Activated T-cell treated with anti-CD3 and anti-CD28 coated beads, Interleukin-2, amount 50 U/mL, for 4 hours (primary cell): Measurements from ENCODE around the gene RAD51B. TPM values are rescaled to one million over a fixed set of nuclear protein-coding genes. Genes with fewer than 3 reads are reported as not detected.
A peak's percentile ranks its signal among the peaks of the same experiment; 100 is the strongest.

ENCODE experiments used
- ATAC-seq, 2 donors: fragments of 200-7000 bp; cut with Tn5 transposase; one replicate each; pipeline ENCODE4 v1.10.0; 2021
- DNase-seq: peaks from one replicate; pipeline ENCODE4 v3.0.0-alpha.2; 2020
- H3K27me3 Mint-ChIP-seq: one replicate; pipeline ENCODE4 v1.8.0; 2021; ENCODE audit warnings: low read depth, mixed read lengths
- H3K36me3 Mint-ChIP-seq: one replicate; pipeline ENCODE4 v1.8.0; 2022; ENCODE audit warnings: mixed read lengths; ENCODE audit not compliant: insufficient read depth
- H3K4me1 Mint-ChIP-seq: one replicate; pipeline ENCODE4 v1.8.0; 2021; ENCODE audit warnings: low read depth, mixed read lengths
- H3K4me3 Mint-ChIP-seq: one replicate; pipeline ENCODE4 v1.8.0; 2021; ENCODE audit warnings: mild to moderate bottlenecking, moderate library complexity, mixed read lengths
- H3K9me3 Mint-ChIP-seq: one replicate; pipeline ENCODE4 v1.8.0; 2021; ENCODE audit warnings: mixed read lengths
- total RNA-seq, 3 donors: library from RNA; stranded (reverse); gene quantifications; one replicate each; pipeline ENCODE4 v1.2.1, GENCODE V29; 2021

RAD51B gene
- total RNA-seq, 3 donors from 2014 or later = 10.6 to 16.1 (median 14.2) TPM

- Mint-ChIP-seq H3K4me3 (no peak overlapping the region), H3K36me3 (peaks cover 2% of the 10 kb centered on the region), H3K9me3 (peaks cover 13% of the 10 kb centered on the region), H3K27me3 (no peaks in the 10 kb centered on the region), H3K4me1 (peaks cover 56% of the 10 kb centered on the region)
- DNase-seq (no peak), ATAC-seq (no peak)
Observed at GRCh38 chr14:68716698-68717097, 897.1 kb downstream of the RAD51B start.

GRCh38 chr14:68718023-68718990, 898.7 kb downstream of the RAD51B start:
- DNase-seq (no peak), ATAC-seq (no peak)
- H3K27me3 Mint-ChIP-seq = no peaks in the 10 kb centered on the region
- H3K36me3 Mint-ChIP-seq = peaks cover 2% of the 10 kb centered on the region
- H3K4me1 Mint-ChIP-seq = peaks cover 40% of the 10 kb centered on the region
- no peak overlapping the region for H3K4me3 Mint-ChIP-seq
- H3K9me3 Mint-ChIP-seq = peaks cover 13% of the 10 kb centered on the region

- Mint-ChIP-seq H3K9me3 (peaks cover 13% of the 10 kb centered on the region), H3K4me3 (no peak overlapping the region), H3K36me3 (peaks cover 2% of the 10 kb centered on the region), H3K27me3 (no peaks in the 10 kb centered on the region), H3K4me1 (peaks cover 30% of the 10 kb centered on the region)
- DNase-seq (no peak), ATAC-seq (peak; percentile 79 to 89)
Observed at GRCh38 chr14:68719634-68720384, 900.2 kb downstream of the RAD51B start.

- peaks cover 13% of the 10 kb centered on the region for H3K9me3 Mint-ChIP-seq
- H3K27me3 Mint-ChIP-seq = no peaks in the 10 kb centered on the region
- peaks cover 2% of the 10 kb centered on the region for H3K36me3 Mint-ChIP-seq
- ATAC-seq (no peak), DNase-seq (no peak)
- H3K4me1 Mint-ChIP-seq = peaks cover 20% of the 10 kb centered on the region
- H3K4me3 Mint-ChIP-seq = no peak overlapping the region
Observed at GRCh38 chr14:68722186-68722585, 902.6 kb downstream of the RAD51B start.

GRCh38 chr14:68722968-68723566, 903.5 kb downstream of the RAD51B start:
- H3K9me3 Mint-ChIP-seq = peaks cover 13% of the 10 kb centered on the region
- H3K4me3 Mint-ChIP-seq = no peak overlapping the region
- ATAC-seq = no peak
- DNase-seq = no peak
- no peaks in the 10 kb centered on the region for H3K27me3 Mint-ChIP-seq
- peaks cover 2% of the 10 kb centered on the region for H3K36me3 Mint-ChIP-seq
- peaks cover 24% of the 10 kb centered on the region for H3K4me1 Mint-ChIP-seq

- Mint-ChIP-seq H3K4me1 (peaks cover 23% of the 10 kb centered on the region), H3K4me3 (no peak overlapping the region), H3K9me3 (peaks cover 13% of the 10 kb centered on the region), H3K27me3 (no peaks in the 10 kb centered on the region), H3K36me3 (peaks cover 2% of the 10 kb centered on the region)
- no peak for DNase-seq
- ATAC-seq = no peak
Observed at GRCh38 chr14:68723808-68724268, 904.3 kb downstream of the RAD51B start.

GRCh38 chr14:68724914-68725313, 905.3 kb downstream of the RAD51B start:
- DNase-seq (no peak), ATAC-seq (no peak)
- Mint-ChIP-seq H3K9me3 (peaks cover 5% of the 10 kb centered on the region), H3K4me1 (peaks cover 17% of the 10 kb centered on the region), H3K27me3 (no peaks in the 10 kb centered on the region), H3K4me3 (no peak overlapping the region), H3K36me3 (no peaks in the 10 kb centered on the region)

- no peaks in the 10 kb centered on the region for H3K36me3 Mint-ChIP-seq
- no peaks in the 10 kb centered on the region for H3K9me3 Mint-ChIP-seq
- no peak for ATAC-seq
- no peaks in the 10 kb centered on the region for H3K27me3 Mint-ChIP-seq
- DNase-seq = no peak
- H3K4me1 Mint-ChIP-seq = peaks cover 9% of the 10 kb centered on the region
- no peak overlapping the region for H3K4me3 Mint-ChIP-seq
Observed at GRCh38 chr14:68726093-68726695, 906.6 kb downstream of the RAD51B start.

- H3K27me3 Mint-ChIP-seq = no peaks in the 10 kb centered on the region
- ATAC-seq = no peak
- no peaks in the 10 kb centered on the region for H3K36me3 Mint-ChIP-seq
- no peaks in the 10 kb centered on the region for H3K9me3 Mint-ChIP-seq
- H3K4me3 Mint-ChIP-seq = no peak overlapping the region
- H3K4me1 Mint-ChIP-seq = peaks cover 12% of the 10 kb centered on the region
- no peak for DNase-seq
Observed at GRCh38 chr14:68727315-68728047, 907.9 kb downstream of the RAD51B start.

GRCh38 chr14:68728342-68729106, 908.9 kb downstream of the RAD51B start:
- Mint-ChIP-seq H3K9me3 (no peaks in the 10 kb centered on the region), H3K27me3 (no peaks in the 10 kb centered on the region), H3K4me3 (no peak overlapping the region), H3K36me3 (no peaks in the 10 kb centered on the region), H3K4me1 (peaks cover 22% of the 10 kb centered on the region)
- ATAC-seq (no peak), DNase-seq (no peak)

GRCh38 chr14:68729556-68729955, 910.0 kb downstream of the RAD51B start:
- no peaks in the 10 kb centered on the region for H3K9me3 Mint-ChIP-seq
- no peak overlapping the region for H3K4me3 Mint-ChIP-seq
- DNase-seq = no peak
- H3K4me1 Mint-ChIP-seq = peaks cover 32% of the 10 kb centered on the region
- H3K27me3 Mint-ChIP-seq = no peaks in the 10 kb centered on the region
- H3K36me3 Mint-ChIP-seq = no peaks in the 10 kb centered on the region
- no peak for ATAC-seq

- ATAC-seq = no peak
- Mint-ChIP-seq H3K36me3 (no peaks in the 10 kb centered on the region), H3K4me1 (peaks cover 38% of the 10 kb centered on the region), H3K9me3 (no peaks in the 10 kb centered on the region), H3K27me3 (no peaks in the 10 kb centered on the region), H3K4me3 (no peak overlapping the region)
- DNase-seq = no peak
Observed at GRCh38 chr14:68730348-68730747, 910.8 kb downstream of the RAD51B start.
